ENCODE results near the gene MRPL45.

Gene MRPL45

DNA sequence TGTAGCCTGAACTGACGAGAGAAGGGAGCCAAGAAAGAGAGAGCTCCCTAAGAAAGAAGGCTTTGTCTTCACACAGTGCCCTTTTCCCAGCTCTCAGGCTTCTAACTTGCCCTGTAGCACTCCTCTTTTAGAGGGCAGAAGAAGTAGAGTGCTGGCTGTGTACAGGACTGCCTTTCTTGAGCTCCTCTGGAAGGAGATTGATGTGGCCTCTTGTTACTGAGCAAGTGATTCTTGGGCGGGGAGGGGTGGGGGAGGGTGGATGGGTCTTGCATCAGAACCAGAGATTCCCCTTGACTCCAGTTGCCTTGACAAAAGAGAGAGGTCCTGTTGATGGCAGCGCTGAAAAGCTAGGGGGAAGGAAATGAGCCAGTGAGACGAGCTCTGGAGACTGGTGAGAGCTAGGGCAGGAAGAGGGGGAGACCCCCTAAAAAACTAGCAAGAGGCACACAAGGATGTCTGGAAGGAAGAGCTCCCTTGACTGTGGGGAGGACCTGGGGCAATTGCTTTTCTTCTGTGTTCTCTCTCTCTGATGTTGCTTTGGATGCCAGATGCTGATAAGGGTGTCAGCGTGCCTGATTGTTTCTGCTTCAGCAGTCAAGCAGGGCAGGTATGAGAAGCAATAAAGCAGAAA lies 28.4 kb downstream of the MRPL45 start:
- peak; percentile 75 for DNase-seq (ENCODE audit: low spot score)

DNA sequence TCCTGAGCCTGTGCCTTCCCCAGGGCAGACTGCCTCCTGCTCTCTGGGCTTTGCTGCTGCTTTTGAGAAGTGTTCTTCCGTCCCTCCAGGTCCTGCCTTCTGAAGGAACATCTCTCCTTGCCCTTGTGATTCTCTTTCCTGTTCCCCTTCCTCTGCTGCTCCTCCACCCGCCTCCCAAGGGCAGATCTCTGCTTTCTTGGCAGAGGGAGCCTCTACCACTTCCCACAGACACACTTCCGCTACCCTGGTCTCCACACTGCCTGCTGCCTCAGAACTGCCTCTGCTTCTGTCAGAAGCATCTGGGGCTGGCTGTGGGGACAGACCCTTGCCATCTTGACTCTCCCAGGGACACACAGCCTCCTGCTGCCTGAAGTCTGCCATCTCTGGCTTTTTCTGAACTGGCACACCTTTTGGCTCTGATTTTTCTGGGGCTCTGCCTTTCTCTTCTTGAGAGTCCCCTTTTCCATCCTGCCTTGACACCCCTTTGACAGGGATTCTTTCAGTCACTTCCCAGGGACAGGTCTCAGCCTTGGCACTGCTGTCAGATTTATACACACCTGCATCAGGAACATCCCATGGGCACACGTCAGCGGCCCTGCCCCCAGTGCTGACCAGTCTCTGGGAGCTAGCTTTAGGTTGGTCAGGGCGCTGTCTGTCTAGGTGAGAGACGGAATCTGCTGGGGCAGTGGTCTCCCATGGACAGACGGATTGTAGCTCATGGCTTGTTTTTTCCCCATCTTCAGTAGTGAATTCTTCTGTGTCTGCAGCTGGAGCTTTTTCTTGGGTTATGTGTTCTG lies 30.2 kb downstream of the MRPL45 start:
- no peak for DNase-seq (ENCODE audit: low spot score)

DNA sequence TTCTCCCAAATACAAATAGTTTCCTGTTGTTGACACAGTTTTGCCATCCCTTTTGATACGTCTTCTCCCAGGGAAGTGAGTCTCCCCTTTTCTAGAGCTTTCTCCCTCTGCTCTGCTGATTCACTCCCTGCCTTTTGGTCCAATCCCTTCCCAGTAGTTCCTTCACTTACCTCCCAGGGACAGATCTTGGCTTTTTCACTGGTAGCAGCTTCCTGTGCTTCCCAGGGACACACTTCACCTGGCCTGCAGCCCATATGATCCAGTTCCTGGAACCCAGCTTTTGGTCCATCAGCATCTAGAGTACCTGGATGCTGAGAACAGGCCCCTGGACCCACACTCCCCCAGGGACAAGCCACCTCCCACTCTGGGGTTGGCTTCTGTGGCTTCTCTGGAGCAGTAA lies 31.0 kb downstream of the MRPL45 start:
- DNase-seq (ENCODE audit: low spot score), result no peak

DNA sequence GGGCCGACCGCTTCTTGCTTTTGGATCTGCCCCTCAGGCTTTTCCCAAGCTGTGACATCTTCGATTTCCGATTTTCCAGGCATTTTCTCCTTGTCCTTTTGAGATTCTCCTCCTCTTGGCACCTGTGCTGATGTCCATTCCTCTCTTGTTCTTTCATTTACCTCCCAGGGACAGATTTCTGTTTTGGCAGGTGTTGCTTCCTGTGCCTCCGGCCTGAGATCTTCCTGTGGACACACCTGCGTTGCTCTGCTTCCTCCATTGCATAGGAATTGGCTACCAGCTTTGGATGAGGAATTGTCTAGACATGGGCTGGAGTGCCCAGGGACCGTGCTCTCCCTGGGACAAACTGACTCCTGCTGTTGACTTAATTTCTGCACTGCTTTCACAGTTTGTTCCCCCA lies 31.7 kb downstream of the MRPL45 start:
- no peak for DNase-seq (ENCODE audit: low spot score)

DNA sequence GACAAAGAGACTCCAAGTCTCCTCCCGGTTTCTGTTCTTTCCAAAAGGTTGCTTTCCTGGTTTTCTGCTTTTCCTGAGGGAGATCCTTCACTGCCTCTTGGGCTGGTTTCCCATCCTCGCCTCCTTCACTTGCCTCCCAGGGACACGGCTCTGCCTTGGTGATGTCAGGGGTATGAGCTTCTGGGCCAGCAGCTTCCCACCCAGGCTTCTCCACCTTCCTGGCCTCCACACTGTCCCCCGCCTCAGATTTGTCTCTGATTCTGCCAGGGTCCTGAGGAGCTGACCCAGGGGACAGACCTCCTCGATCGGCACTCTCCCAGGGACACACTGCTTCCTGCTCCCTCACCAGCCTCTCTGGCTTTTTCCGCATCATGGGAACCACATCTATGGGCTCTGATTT lies 32.3 kb downstream of the MRPL45 start:
- DNase-seq (ENCODE audit: low spot score), result no peak

DNA sequence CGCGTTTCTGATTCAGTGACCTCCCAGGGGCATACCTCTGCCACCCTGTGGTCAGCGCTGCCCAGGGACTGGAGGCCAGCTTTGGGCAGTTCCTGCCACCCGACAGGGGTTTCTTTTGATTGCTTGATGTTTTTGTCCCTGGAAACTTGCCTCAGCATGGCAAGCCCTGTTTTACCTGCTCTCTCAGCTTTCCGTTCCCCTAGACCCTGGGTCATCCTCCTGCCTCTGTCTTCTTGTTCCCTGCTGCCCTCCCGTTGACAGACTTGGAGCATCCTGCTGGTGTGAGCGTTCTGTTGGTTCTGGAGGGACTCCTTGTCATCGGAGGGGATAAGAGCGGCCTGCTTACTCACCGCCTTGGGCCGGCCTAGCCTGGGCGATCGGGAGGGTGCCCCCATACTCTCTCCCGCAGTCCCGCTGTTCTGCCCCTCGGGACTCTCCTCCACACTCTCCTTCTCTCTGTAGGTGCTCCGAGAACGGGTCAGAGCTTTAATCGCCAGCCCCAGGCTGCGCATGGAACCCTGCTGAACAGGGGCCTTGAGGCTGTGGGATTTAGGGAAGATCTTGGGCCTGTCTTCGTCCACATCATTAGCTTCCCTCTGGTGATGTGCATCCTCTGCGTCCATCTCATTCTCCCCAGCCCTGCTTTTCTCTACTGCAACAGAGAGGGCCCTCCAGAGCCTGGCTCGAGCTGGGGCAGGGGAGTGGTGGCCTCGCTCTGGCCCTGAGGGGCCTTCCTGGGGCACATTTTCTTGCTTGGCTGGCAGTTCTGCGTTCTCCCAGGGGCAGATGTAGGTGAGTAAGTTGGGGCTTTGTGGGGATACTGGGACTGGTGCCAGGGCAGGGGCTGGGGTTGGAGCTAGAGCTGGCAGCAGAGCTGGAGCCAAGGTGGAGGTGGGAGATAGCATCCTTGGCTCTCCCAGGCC lies 33.1 kb downstream of the MRPL45 start:
- no peak for DNase-seq (ENCODE audit: low spot score)

DNA sequence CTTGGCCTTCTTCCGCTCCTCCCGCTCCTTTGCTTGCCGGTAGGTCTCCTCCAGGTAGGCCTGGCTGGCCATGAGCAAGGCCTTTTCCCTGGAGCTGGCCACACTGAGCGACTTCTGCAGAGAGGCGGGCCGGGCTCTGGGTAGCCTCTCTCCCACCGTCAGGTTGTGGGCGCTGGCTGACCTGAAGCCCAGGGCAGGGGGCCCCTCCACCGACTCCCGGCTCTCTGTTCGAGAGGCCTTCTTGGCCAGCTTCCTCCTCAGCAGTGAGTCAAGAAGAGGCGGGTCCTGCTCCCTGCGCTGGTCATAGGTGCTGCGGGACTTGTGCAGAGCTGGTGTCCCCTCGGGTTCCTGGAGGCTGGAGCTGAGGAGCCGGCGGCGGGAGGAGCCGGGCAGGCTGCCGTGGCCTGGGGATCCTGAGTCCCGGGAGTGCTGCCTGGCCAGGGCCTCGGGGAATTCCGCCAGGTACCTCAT lies 34.0 kb downstream of the MRPL45 start:
- no peak for DNase-seq (ENCODE audit: low spot score)

DNA sequence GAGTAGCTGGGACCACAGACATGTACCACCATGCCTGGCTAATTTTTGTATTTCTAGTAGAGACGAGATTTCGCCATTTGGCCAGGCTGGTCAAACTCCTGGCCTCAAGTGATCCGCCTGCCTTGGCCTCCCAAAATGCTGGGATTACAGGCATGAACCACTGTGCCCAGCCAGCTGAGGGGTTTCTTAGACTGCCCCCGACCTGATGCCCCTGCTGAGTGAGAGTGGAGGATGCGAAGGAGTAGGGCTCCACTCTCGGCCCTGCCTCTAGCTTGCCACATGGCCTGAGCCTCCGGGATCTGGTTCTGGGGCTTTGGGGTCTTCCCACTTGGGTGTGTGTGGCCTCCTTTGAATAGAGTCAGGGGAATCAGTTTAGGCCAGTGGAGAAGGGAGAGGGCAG lies 35.8 kb downstream of the MRPL45 start:
- DNase-seq (ENCODE audit: low spot score), result no peak

DNA sequence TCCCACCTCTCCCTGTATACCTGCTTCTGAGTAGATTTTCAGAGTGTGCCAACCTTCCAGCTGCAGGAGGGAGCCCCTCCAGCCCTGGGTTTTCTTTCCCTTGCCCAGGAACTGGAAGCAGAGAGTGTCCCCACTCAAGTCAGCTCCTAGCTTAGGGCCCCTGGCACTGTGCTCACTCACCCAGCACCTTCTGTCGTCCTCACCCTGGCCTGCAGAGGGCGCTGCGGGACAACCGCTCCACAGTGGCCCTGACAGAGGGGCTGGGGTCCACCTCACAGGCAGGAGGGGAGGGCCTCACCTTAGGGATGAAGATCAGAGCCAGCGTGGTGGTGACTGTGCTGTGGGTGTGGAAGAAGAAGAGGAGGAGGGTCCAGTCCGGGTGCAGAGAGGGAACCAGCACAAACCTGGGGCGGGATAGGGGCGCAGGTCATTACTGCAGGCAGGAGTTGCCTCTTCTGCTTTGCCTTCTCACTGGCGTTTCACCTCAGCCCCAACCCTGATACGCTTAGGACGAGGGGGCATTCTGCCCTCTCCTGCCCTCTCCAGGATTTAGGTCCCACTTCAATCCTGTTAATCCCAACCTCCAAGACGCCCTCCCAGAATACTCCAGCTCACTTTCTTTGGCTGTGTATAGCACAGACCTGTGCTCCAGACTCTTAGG lies 36.8 kb downstream of the MRPL45 start:
- DNase-seq (ENCODE audit: low spot score), result no peak

DNA sequence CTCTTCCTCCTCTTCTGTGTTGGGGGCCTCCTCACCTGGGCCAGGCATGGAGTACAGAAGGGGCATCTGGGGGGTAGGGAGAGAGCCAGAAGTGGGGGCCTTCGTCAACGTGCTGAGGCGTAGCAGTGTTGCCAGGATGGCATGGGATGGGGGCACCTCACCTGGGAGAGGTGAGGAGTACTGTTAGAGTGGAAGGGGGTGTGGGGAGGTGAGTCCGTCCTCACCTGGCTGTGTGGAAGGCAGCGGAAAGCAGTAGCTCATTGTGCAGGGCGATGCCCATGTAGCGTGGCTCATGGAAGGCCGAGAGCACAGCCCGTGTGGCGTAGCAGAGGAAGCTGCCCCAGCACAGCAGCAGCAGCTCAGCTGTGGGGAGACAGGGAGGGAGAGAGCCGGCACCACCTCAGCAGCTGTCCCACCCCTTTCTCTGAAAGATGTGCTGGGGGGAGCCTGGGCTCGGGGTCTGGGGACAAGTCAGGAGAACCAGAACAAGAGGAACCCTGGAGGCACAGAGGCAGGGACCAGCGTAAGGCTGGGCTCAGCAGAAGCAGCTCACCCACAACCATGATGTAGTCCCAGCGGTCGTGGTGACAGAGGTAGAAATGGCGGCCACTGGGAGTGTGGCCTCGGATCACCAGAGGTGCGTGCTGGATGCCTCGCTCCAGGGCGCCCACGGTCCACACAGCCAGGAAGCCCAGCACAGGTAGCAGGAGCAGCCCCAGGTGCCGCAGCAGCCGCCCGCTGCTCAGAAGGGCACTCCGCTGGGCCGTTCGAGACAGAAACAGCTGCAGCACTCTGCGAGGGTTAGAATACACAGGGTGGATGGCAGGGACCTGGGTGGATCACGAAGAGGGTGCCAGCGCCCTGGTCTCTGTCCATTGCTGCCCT lies 37.8 kb downstream of the MRPL45 start:
- no peak for DNase-seq (ENCODE audit: low spot score)

DNA sequence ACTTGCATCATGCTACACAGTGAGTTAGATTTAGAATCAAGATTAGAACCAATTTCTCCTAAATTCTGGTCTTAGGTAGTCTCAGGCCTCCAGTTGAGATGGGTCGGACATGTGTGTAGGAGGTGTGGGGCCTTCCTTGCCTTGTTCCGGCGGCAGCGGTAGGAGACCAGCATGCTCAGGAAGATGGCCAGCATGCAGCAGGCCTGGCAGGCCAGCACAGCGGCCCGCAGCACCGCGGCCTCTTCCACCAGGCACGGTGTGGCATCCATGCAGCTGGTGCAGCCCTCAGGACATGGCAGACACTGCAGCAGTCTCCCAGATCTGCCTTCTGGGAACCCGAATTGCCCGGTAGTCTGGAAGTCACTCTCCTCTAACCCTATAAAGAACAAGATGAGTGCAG lies 39.9 kb downstream of the MRPL45 start:
- no peak for DNase-seq (ENCODE audit: low spot score)

DNA sequence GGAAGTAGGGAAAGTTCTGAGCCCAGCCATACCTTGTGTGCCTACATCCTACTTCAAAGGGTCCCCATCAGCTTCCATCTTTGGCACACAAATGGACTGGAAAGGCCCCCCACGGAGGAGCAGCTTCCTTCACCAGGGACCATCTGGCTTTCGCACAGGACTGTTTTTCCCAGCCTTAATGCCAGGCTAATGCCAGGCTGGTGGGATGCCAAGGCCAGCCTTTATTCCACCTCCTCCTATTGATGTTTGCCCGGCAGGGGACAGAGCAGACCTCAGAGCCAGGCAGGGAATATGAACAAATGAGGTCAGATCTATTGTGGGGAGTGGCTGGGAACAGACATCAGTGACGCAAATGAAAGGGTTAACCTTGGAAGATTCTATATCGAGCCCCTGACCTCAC lies 41.1 kb downstream of the MRPL45 start:
- DNase-seq (ENCODE audit: low spot score), result no peak

DNA sequence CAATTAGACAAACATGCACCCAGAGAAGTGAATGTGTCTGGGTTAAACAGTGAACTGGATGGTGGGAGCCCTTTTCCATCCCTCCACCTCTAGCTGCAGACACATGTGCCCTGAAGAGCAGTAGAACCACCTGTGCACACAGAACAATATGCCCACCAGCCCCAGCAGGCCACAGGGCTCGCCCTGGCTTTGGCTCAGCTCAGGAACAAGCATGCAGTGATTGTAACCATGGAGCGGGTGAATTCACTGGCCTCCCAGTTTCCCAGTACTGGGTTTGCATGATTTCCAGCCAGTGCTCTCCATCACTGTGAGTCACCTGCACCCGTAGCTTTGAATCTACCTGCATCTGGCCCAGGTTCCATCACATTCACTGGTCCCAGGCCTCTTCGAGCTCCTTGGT lies 41.6 kb downstream of the MRPL45 start:
- DNase-seq (ENCODE audit: low spot score), result no peak

DNA sequence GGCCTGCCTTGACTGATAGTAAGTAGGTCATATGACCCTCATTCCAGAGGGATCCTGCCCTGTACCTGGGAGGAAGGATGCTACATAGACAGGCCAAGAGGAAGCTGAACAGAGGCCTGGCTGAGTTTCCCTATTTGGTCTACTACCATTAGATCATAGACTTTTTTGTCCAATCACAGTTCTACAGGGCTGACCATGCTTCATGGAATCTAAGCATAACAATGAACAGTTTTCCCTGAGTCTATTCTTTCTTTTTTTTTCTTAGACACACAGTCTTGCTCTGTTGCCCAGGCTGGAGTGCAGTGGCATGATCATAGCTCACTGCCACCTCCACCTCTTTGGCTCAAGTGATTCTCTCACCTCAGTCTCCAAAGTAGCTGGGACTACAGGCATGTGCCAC lies 42.9 kb downstream of the MRPL45 start:
- DNase-seq (ENCODE audit: low spot score), result no peak

DNA sequence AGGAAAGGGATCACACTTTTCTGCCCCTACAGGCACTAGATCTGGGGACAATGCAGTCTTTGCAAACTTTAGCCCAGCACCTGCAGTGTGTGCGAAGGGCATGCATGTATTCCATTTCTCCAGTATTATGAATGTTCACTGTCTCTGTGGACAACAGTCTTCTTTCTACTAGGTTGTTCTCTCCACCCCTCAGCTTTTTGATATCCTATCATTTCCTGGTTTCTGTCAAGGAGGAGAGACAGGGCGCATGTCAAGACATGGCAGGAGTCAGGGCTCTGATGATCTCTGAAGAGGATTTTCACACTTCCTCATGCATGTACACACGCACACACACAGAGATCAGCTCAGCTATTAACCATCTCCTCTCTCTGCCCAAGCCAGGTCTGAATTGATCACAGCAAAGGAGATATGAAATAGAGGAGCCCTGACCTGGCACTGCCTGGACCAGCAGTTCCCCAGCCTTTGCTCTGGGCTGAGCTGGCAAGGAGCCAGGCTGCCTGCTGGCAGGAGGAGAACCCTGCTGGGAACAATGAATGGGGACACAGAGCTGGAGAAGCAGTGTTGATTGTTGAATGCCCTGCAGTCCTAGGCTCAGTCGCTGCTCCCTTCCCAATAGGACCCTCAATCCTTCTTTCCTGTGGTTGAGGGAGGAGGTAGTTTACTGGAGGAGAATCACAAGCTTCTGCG lies 44.2 kb downstream of the MRPL45 start:
- peak; percentile 94 for DNase-seq (ENCODE audit: low spot score)

DNA sequence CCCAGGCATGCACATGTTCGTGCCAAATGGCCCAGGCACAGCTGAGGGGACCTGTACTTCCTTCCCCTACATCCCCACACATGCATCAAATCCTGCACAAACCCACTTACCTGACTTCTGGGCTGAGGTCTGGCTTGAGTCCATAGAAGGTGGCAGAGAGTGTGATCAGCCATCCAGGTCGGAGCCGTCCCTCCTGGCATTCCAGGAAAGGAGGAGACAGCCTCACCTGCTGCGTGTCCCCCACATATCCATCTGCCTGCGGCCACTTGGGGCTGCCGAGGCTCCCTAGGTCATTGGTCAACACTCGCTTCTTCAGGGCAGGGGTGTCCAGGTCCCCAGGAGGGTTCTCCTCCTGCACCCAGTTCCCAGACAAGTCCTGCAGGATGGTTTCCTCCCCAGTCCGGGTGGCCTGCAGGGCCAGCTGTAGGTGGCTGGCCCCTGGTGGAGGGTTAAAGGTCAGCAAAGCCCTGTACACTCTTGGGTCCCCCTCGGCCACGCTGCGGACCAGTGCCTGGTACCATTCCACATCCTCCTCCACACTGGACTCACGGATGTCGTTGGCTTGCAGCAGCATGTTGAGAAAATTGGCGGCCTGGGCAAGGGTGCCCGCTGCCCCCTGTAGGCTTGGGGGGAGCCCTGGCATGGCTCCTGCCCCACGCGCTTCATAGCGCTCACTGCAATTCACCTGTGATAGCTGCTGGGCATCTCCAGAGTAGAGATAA lies 46.1 kb downstream of the MRPL45 start:
- no peak for DNase-seq (ENCODE audit: low spot score)

DNA sequence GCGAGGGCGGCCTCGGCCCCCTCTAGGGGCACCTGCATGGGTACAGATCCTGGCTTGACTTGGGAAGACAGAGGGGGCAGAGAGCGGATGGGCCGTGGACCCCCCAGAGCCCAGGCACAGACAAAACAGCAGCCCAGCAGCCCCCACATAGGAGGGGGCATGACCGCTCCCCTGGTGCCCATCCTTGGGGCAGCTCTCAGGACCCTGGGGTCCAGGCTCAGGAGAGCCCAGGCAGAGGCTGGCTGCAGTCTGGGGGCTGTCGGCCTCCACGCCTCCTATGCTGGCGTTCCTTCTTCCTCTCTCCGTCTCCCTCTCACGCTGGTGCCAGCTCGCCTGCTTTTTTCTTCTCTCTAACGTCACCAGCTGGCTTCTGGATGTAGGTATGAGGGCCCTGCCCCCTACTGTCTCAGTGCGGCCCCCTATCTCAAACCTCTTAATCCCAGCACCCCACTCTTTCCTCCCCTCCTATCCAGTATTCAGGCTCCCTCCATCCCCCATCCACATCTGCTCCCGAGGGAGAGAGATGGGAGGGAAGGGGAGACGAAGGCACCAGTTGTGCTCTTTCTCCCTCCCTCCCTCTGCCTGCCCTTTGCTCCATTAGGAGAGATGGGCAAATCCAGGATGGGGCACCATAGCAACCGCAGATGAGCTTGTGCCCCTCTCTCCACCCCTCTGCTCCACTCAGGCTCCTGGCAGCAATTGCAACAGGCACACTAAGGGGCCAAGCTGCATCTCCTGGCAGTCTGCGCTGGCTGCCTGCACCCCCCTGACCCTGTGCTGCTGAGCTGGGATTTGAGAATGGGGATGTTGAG lies 46.8 kb downstream of the MRPL45 start, which contains the start of gene GPR179:
Gene GPR179 (minus strand): TSS at position 349 of the 812 bp plus-strand sequence. CDS start 167 bp downstream, at position 182.
- no peak for DNase-seq (ENCODE audit: low spot score)

DNA sequence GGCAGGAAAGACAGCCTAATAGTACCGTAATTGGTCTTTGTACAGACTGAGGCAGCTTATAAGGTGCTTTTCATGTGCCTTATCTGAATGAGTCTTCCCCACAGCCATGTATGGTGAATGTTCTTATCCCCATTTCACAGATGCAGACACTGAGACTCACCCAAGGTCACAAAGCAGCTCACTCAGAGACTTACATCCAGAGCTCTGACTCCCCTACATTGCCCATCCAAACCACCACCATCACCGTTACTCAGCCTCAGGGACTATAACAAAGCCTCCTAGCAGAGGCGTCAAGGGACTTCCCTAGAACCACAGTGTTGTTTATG lies 47.4 kb downstream of the MRPL45 start:
- DNase-seq (ENCODE audit: low spot score), result no peak

DNA sequence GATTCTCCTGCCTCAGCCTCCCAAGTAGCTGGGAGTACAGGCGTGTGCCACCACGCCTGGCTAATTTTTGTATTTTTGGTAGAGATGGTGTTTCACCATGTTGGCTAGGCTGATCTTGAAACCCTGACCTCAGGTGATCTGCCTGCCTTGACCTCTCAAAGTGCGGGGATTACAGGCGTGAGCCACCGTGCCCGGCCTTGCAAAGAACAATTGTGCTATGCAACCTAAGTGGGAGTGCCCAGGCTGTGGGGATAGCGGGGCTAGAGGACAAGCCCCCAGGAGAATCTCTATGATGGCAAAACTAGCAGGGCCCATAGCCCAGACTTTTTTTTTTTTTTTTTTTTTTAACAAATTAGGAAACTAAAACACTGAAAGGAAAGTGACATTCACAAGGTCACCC lies 48.8 kb downstream of the MRPL45 start:
- no peak for DNase-seq (ENCODE audit: low spot score)

Data from globus pallidus (tissue), 1 donor.